Measurements from ENCODE around the gene CSH2. TPM values are rescaled to one million over a fixed set of nuclear protein-coding genes. Genes with fewer than 3 reads are reported as not detected.
"Not testable (repeated sequence)": the region's sequence is repeated elsewhere in the genome, so short reads cannot be mapped to it uniquely, and the experiment has no call there.

CSH2 gene
- total and polyA plus RNA-seq, 2 of the 8 experiments (the other 6 are each of a cell fraction or from before 2014, with no cell fraction given), result 0.43 TPM; not detected in 1

GRCh38 chr17:63843387-63843888 lies 30.0 kb downstream of the CSH2 start:
- H3K56ac ChIP-seq (replicated peaks; ENCODE audit: insufficient read length, low read depth, low read length); H2AK5ac ChIP-seq (ENCODE audit: low read depth, low read length); H2BK20ac ChIP-seq (ENCODE audit: low read length); H4K20me1 ChIP-seq (replicated peaks in 1 of 2; ENCODE audit: control insufficient read depth in 1 of 2, insufficient read depth in 2 of 2, low read length in 2 of 2); H3K18ac ChIP-seq (ENCODE audit: extremely low read depth, low read length); H2BK5ac ChIP-seq (ENCODE audit: low read depth, low read length); H2BK120ac ChIP-seq (replicated peaks; ENCODE audit: low read depth, low read length); DNase-seq (ENCODE audit: low read depth in 1 of 2, low spot score in 2 of 2); FAIRE-seq; H3K27ac ChIP-seq (ENCODE audit: low read depth, low read length); H3K23me2 ChIP-seq (ENCODE audit: low read depth, low read length); H3K9me3 ChIP-seq (ENCODE audit: insufficient read depth in 2 of 2, low read depth in 1 of 2, low read length in 1 of 2); H2BK15ac ChIP-seq (ENCODE audit: low read length); H3K36me3 ChIP-seq (ENCODE audit: control insufficient read depth in 2 of 4, insufficient read depth in 4 of 4, low read length in 3 of 4); H3K4ac ChIP-seq (replicated peaks; ENCODE audit: insufficient read length, low read depth, low read length); H3K9ac ChIP-seq (replicated peaks in 1 of 4; ENCODE audit: extremely low read depth in 1 of 4, low read depth in 3 of 4, low read length in 3 of 4); H3K23ac ChIP-seq (ENCODE audit: insufficient read length); H3K14ac ChIP-seq (ENCODE audit: insufficient read length); H4K91ac ChIP-seq (replicated peaks; ENCODE audit: insufficient read length, low read length); H3K79me1 ChIP-seq (ENCODE audit: low read depth, low read length); H2BK12ac ChIP-seq (ENCODE audit: low read depth, low read length): not testable (repeated sequence)
- peak overlapping the region; percentile 23 for H4K5ac ChIP-seq (ENCODE audit: insufficient read length, low read depth, low read length)
- H3K4me3 ChIP-seq (ENCODE audit: extremely low read depth in 1 of 4, insufficient read depth in 2 of 4, low read depth in 3 of 4, low read length in 4 of 4), result peak overlapping the region; percentile 59 to 97 (median 65)
- peaks cover 11 to 25% of the 10 kb centered on the region in 2 experiments for H3K79me2 ChIP-seq (ENCODE audit: control insufficient read depth in 1 of 2, insufficient read depth in 2 of 2, low read length in 2 of 2)
- H3K27me3 ChIP-seq (replicated peaks in 1 of 4; ENCODE audit: control insufficient read depth in 3 of 4, extremely low read depth in 1 of 4, insufficient read depth in 3 of 4, low read length in 3 of 4), result peaks cover 0 to 23% (median 16%) of the 10 kb centered on the region in 4 experiments; a peak in 6 of 7 replicates
- peak overlapping the region; percentile 54; the same call in 1 of the 2 replicates for H4K8ac ChIP-seq (ENCODE audit: extremely low read depth, insufficient read depth, low read length)
- ChIA-PET POLR2A (ENCODE audit: partially characterized antibody) (interaction anchor here (0.9 to 27.8 kb wide), 3 partner anchors 10 to 70 kb away, joined by 3 to 593 read pairs (median 13); partner anchors contain the start of genes CCDC47, DDX42, FTSJ3 and PSMC5), CTCF (ENCODE audit: partially characterized antibody) (interaction anchor here (0.9 to 6.9 kb wide), 3 partner anchors 9 to 15 kb away, joined by 3 to 77 read pairs (median 7); no protein-coding TSS in a partner anchor)
- WGBS, 2 experiments (ENCODE audit: extremely low coverage in 1 of 2, insufficient coverage in 1 of 2, insufficient read length in 1 of 2, insufficient replicate concordance in 2 of 2, low coverage in 1 of 2, low lambda C conversion rate in 2 of 2, missing lambda C conversion rate in 1 of 2), result 52% methylated on average over 16 of the region's 19 CpGs; no CpG with 5 or more reads in 1 of the 2 experiments
- H2AFZ ChIP-seq (ENCODE audit: low read length), result peak overlapping the region; percentile 43; the same call in 1 of the 2 replicates
- H3K4me2 ChIP-seq (ENCODE audit: insufficient read depth in 1 of 2, low read depth in 2 of 2, low read length in 2 of 2), result peak overlapping the region; percentile 59
- peaks cover 3 to 19% (median 19%) of the 10 kb centered on the region in 4 experiments for H3K4me1 ChIP-seq (replicated peaks in 1 of 4; ENCODE audit: control insufficient read depth in 3 of 4, insufficient read depth in 4 of 4, low read length in 3 of 4)

Measured in H1 (cell line).